WERI-Rb-1 (cell line): Measurements from ENCODE around the gene HSD11B1L.

ENCODE experiments used
- DNase-seq: peaks from one replicate; pipeline ENCODE4 v3.0.0-alpha.2; 2020
- H3K27ac ChIP-seq: fragments of 250-450 bp; sonication (Bioruptor Pico); 2 replicates; pipeline ENCODE4 v1.5.1; 2020; ENCODE audit warnings: mild to moderate bottlenecking, moderate library complexity
- H3K27me3 ChIP-seq: fragments of 250-450 bp; sonication (Bioruptor Pico); 2 replicates; pipeline ENCODE4 v1.5.1; 2021; ENCODE audit warnings: mild to moderate bottlenecking, low read depth, moderate library complexity; ENCODE audit not compliant: insufficient read depth, severe bottlenecking
- H3K36me3 ChIP-seq: fragments of 250-450 bp; sonication (Bioruptor Pico); 2 replicates; pipeline ENCODE4 v1.5.1; 2020; ENCODE audit warnings: mild to moderate bottlenecking, moderate library complexity
- H3K4me3 ChIP-seq: 2 replicates; pipeline ENCODE4 v1.5.1; 2011; ENCODE audit warnings: low read depth, mild to moderate bottlenecking, control low read depth, low read length
- H3K9me3 ChIP-seq: fragments of 250-450 bp; sonication (Bioruptor Pico); 2 replicates; pipeline ENCODE4 v1.5.1; 2021; ENCODE audit warnings: mild to moderate bottlenecking, moderate library complexity; ENCODE audit not compliant: severe bottlenecking
- TF ChIP-seq, protein P1 (sequence below): IDR thresholded peaks from 2 replicates; pipeline ENCODE4 v1.5.1; 2011; ENCODE audit warnings: low read depth, mild to moderate bottlenecking, control low read depth, inconsistent platforms, low read length

HSD11B1L gene

DNA sequence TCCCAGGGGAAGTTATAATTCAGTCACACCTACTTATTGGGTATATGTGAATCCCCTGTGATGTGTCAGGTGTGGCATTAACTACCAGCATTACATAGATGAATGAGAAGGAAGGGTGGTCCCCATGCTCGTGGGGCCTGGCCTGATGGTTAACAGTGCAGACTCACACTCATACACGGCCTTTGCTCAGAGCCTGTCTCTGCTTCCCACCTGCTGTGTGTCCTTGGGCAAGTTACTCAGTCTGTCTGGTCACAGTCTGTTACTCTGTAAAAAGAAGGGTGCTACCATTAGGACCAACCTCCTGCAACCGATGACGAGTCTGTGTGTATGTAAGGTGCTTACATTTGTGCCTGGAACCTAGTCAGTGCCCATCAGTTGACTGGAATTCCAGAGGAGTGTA, 34.1 kb upstream of the HSD11B1L start:
- peaks cover 91% of the 10 kb centered on the region for H3K36me3 ChIP-seq
- TF ChIP-seq, protein P1, sequence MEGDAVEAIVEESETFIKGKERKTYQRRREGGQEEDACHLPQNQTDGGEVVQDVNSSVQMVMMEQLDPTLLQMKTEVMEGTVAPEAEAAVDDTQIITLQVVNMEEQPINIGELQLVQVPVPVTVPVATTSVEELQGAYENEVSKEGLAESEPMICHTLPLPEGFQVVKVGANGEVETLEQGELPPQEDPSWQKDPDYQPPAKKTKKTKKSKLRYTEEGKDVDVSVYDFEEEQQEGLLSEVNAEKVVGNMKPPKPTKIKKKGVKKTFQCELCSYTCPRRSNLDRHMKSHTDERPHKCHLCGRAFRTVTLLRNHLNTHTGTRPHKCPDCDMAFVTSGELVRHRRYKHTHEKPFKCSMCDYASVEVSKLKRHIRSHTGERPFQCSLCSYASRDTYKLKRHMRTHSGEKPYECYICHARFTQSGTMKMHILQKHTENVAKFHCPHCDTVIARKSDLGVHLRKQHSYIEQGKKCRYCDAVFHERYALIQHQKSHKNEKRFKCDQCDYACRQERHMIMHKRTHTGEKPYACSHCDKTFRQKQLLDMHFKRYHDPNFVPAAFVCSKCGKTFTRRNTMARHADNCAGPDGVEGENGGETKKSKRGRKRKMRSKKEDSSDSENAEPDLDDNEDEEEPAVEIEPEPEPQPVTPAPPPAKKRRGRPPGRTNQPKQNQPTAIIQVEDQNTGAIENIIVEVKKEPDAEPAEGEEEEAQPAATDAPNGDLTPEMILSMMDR = no peak

DNA sequence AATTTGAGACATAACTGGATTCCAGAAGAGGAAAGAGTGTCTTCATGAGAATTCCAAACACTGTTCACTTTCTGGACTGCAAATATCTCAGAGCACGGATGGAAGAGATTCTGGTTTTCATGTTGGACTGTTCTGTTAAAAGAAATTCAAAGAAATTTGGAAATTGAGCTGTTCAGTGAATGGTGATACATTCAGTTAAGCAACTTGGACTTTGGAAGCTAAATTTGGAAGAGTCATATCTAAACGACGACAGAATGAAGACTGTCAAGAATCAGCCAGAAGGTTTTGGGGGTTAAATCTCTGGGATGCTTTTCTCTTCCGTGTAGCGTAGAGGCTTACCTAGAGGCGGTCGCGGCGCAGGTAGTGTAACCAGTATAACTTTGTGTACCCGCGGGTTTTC, 32.4 kb upstream of the HSD11B1L start:
- TF ChIP-seq, protein P1 = no peak
- Histone ChIP-seq H3K4me3 (no peak overlapping the region), H3K36me3 (peaks cover 91% of the 10 kb centered on the region), H3K9me3 (no peaks in the 10 kb centered on the region), H3K27ac (no peak overlapping the region), H3K27me3 (no peaks in the 10 kb centered on the region)
- DNase-seq = no peak

More for the DNA sequence above, 34.1 kb upstream of the HSD11B1L start:
- H3K9me3 ChIP-seq = no peaks in the 10 kb centered on the region
- no peak overlapping the region for H3K4me3 ChIP-seq
- H3K27me3 ChIP-seq = no peaks in the 10 kb centered on the region
- H3K27ac ChIP-seq = no peak overlapping the region
- DNase-seq = no peak

- Histone ChIP-seq H3K4me3 (no peak overlapping the region), H3K27me3 (no peaks in the 10 kb centered on the region), H3K9me3 (no peaks in the 10 kb centered on the region), H3K27ac (no peak overlapping the region), H3K36me3 (peaks cover 93% of the 10 kb centered on the region)
- TF ChIP-seq, protein P1 = peak; percentile 47
- DNase-seq = no peak
Observed at GRCh38 chr19:5651361-5651760, 29.5 kb upstream of the HSD11B1L start.

GRCh38 chr19:5652261-5652660, 28.6 kb upstream of the HSD11B1L start:
- no peak overlapping the region for H3K4me3 ChIP-seq
- DNase-seq = no peak
- TF ChIP-seq, protein P1 = no peak
- no peaks in the 10 kb centered on the region for H3K27me3 ChIP-seq
- peaks cover 92% of the 10 kb centered on the region for H3K36me3 ChIP-seq
- no peak overlapping the region for H3K27ac ChIP-seq
- no peaks in the 10 kb centered on the region for H3K9me3 ChIP-seq

- Histone ChIP-seq H3K4me3 (no peak overlapping the region), H3K36me3 (peaks cover 99% of the 10 kb centered on the region), H3K9me3 (no peaks in the 10 kb centered on the region), H3K27me3 (no peaks in the 10 kb centered on the region), H3K27ac (no peak overlapping the region)
- TF ChIP-seq, protein P1 = no peak
- DNase-seq = no peak
Observed at GRCh38 chr19:5654931-5655330, 25.9 kb upstream of the HSD11B1L start.

DNA sequence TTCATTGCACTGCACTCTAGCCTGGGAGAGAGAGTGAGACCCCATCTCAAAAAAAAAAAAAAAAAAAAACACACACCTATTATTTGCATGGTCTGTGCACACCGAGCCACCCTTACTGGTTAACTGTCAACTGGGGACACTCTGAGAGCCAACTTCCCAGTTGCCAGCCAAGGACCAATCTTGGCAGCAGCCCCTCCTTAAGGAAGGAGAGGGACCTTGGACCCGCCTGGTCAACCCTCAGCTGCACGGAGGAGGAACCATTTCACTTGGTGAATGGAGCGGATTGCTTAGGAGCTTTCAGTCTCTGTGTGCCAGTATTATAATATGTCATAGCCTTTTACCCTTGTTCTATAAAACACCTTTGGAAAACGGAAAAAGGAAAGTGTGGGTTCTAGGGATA, 25.4 kb upstream of the HSD11B1L start:
- no peaks in the 10 kb centered on the region for H3K27me3 ChIP-seq
- peaks cover 95% of the 10 kb centered on the region for H3K36me3 ChIP-seq
- H3K27ac ChIP-seq = no peak overlapping the region
- no peaks in the 10 kb centered on the region for H3K9me3 ChIP-seq
- H3K4me3 ChIP-seq = no peak overlapping the region
- DNase-seq = no peak
- TF ChIP-seq, protein P1 = no peak
